Measurements from ENCODE around the gene BAG1.

The BAG1 gene

DNA sequence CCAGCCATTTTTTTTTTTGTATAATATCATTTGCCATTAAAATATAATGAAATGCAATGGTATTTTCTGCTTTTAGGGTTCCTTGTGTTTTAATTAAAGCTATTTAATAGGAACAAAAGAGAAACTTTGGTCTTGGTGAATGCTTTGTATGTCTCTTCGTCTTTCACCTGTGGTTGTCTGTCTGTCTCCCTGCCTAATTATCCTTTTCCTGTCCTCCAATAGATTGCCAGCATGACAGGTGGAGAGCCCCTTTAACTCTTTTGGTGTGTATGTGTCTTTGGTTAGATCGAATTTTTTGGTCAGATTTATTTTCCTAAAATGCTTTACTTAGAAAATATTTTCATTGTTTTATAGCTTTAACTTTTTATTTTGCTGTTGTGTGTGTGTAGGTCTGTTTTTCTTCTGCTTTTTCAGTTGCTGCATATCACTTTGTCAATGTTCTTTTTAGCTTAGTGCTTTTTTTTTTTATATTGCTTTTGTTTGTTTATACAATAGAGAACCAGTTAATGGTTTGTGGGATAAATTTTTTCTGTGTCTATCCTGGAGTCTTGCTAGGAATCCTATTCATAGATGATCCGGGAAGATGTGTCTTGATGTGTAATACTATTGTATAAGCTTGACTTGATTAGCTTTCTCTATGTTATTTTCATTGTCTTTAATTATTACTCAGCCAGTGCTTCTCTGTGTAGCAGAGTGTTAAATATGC is 8.9 kb upstream of the BAG1 start:
- DNase-seq: no peak

DNA sequence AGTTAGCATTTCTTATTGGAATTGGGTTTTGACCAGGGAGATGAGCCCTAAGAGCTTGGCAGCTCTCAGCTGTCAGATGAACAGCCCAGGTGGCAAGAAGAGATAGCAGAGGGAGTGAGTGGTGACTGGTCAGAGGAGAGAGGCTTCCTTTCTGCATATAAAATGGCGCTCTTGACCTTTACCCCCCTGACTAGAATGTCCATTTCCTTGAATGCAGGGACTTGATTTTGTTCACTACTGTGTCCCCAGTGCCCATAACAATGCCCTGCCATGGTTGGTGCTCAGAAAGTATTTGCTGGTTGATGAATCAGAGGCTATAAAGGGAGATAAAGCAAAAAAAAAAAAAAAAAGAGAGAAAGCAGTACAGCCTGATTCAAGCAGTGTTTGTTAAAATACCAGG is 7.6 kb upstream of the BAG1 start:
- DNase-seq: no peak

DNA sequence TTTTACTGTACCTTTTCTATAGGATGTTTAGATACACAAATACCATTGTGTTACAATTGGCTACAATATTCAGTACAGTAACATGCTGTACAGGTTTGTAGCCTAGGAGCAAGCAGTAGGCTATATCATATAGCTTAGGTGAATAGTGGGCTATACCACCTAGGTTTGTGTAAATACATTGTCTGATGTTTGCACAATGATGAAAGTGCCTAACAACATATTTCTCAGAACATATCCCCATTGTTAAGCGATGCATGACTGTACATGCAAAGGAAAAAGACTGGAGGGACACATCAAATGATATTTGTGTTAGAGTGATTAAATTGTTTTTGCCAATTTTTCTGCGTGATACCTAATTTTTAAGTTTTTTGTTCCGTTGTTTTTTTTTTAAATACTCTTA is 5.6 kb upstream of the BAG1 start:
- no peak for DNase-seq

DNA sequence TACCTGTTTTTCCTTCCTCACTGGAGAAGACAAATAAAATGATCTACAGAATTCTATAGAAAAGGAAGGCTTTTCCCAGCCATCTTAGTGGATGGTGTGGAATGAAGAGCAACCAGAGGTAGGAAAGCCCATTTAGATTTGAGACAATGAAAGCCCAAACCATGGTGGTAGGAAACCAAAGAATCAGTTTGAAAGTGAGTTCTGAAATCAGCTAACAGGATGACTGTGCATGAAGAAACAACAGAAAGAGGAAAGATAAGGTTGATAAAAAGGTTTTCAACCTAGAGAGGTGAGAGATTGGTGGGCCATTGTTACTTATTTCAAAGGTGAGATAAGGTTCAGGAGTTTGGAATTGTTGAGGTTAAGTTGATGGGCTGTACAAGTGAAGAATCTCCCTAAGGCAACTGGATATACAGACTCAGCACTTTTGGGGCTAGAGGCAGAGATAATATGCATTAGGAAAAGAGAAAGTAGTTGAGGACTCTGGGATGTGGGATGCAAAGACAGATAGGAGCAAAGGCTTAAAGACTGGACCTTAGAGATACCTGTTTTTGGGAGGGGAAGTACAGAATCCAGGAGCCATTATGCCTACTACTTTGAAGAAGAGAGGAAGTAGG is 2.8 kb upstream of the BAG1 start:
- DNase-seq: no peak

DNA sequence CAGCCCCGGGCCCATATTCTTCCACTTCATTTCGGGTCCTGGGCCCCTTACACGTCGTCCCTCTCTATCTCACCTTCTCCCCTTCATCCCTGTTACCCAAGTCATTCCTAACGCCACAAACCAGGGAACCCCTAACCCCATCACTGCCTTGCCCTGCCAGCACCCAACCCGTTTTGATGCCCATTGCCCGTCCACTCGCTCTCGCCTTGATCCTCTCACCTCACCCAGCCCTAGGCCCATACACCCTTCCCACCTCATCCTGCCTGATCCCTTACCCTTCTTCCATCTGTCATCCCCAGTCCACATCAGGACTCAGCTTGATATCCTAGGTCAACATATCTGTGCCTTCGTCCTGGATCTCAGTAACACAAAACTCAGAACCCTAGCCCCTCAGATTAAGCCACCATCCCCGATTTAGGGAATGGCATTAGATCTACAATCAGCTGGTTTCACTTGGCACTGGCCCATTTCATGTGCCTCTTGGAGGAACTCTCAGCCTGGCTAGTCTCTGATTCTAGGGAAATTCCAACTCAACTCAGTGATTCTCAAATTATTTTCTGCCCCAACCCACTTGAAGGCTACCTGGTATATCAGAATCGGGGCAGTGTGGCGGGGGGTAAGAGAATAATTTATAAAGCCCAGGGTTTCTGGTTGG is 830 bp upstream of the BAG1 start:
- DNase-seq: no peak

DNA sequence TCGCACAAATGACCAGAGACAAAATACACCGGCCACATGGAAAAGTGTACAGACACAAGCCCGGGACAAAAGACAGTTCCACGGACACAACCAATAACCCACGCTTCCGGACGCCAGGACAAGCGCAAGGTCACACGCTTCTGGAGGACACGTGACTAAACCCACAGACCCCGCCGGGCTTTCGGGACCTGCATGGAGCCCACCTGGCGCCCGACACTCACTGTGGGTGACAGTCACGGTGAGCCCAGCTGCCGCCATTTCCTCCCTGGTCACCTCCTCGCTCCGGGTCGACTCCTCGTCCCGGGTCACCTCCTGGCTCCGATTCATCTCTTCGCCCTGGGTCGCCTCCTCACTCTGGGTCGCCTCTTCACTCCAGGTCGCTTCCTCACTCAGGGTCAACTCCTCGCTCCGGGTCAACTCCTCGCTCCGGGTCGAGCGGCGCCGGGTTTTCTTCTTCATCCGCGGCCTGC is 470 bp downstream of the BAG1 start:
- DNase-seq: peak; percentile 3

DNA sequence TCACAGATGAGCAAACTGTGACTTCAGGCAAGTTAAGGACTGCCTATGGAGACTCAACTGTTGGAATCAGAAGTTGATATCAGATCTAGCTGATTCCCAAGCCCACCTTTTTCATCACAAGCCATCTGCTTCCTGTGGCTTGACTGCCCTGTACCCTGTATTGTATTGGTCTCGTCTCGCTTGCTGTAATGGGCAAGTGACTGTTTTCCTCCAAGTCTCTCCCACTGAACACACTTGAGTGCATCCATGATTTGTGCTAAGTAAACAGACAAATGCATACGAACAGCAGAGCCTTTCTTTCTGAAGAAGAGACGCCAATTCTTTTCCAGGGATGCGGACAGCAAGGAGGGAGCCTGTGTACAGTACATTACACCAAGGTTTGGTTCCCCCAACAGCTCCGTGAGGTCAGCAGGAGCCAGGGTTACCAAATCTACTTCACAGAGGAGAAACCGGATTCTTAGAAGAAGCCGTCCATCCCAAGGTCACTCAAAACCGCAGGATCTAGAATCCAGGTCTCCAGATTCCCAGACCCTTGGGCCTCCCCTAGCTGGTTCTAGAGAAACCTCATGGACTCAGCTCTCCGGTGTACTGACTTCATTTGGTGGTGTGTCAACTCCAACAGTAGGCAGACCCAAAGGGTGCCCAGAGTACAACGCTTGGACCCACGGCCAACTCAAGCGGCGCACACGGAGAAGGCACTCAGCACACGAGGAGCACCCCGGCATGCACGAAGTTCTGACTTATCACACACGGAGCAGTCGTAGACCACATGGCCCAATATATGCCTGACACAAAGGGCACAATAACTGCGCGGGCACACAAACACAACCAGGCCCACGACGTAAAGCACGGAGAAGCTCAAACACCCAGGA is 1.1 kb downstream of the BAG1 start:
- peak; percentile 2 for DNase-seq

DNA sequence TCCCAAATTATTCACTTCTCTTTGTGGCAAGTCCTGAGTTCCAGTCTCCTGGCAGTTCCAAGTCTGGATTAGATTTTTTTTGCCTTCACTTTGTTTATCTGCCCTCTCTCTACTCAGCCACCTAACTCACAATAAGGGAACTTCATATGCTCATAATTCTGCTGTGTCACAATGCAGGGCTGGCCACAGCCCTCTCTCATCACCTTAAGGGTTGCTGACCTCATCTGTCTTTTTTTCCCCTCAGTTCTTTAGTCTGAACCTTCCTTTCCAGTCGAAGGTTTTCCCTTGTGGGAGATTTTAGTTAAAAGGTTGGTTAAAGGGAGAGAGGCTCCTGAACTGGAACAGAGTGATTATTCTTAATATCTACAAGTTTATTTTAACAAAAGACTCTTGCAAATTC is 4.1 kb downstream of the BAG1 start:
- no peak for DNase-seq

DNA sequence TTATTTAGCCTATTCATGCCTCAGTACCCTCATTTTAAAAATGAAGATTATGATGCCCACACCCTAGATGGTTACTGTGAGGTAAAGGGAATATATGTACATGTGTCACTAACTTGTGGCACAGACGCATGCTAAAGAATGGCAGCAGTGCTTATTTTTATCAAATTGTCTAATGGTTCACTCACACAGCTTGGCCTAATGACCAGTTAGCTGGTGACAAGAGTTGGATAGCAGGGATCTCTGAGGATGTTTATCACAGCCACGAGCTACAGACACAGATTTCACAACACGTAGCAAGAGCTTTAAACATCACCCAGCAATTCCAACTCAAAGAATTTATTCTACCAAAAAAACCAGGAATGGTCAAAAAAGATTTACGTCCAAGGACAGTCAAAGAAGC is 7.2 kb downstream of the BAG1 start:
- DNase-seq: no peak

DNA sequence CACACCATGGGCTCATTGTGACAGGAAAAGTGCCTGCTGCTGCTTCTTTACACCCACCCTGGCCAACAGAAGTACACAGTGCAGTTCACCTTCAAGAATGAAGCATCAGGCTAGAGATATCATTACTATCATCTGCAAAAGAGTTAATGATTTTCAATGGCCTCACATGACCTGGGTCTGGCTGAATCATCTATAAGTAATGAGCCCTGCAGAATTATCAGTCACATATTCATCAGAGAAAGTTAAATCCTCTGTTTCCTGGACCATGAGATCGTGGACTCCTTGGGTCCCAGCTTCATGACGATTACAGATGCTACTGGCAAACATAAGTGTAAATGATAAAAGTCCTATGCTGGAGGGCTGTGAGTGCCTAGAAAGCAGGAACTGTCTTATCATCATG is 8.3 kb downstream of the BAG1 start:
- DNase-seq: no peak

DNA sequence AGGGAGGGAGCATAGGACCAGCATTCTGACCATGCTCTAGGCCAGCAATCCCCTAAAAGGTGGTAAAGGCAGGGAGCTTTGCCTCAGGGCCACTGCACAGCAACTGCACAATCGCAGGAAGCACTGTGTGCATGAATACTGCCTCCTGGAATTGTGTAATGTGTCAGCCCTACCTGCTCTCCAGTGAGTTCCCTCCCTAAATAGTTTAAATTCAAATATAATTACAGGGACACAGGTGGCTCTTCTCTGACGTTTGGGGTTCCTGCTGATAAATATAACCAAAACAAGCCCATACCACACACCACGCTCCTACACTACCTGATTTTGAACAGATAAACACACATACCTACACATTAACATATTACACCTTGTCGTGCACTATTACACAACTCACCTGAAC is 9.0 kb downstream of the BAG1 start:
- no peak for DNase-seq

DNA sequence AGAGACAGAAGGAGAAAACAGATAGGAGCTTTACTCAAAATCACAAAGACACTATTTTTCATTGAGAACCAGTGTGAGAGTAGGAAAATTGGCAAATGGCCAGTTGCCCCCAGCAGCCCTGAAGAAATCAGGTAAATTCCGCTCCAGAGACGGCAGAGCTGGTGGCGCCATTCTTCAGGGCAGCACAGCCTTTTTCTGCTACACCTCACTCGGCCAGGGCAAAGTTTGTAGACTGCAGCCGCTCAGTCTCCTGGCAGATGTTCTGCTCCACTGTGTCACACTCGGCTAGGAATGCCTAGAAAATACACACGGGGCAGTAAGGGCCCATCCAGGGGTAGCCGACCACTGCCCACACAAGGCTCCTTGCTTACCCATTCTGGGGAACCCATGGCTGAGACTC is 9.5 kb downstream of the BAG1 start:
- no peak for DNase-seq

DNA sequence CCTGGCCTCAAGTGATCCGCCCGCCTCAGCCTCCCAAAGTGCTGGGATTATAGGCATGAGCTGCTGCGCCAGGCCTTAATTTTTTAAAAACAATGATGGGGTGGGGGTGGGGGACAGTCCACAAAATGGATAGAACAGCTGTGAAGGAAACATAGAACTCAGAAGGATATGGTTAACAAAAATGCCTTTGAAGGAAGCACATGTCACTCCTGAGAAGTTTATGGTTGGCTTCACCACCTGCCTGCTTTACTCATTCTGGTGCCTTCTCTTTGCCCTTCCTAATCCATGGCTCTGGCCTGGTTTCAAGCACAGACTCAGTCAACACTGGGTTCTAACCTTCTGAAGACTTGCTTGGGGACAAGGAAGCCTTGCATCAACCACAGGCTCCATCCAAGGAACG is 10.3 kb downstream of the BAG1 start:
- DNase-seq: no peak

DNA sequence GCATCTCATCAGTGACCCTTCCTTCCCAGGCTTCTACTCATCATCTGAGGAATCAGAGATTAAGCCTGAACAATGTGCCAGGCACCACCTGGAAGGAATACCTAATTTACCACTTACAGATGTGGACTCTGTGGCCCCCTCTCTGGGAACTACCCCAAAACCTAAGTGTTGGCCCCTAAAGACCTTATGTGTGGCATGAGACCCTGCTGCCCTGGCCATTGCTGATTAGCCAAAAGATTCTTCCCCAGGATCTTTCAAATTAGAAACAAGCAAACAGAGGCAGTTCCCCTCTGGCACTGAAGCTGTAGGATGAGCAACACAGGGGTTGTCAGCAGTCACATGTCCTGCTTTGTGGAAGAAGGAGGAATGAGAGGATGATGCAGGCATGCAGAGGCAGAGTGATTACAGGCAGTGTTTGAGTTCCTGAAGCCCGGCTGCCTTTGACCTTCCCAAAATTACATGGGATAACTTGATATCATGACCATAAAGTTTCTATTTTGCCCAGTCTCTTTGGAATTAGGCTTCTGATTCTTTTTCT is 14.0 kb downstream of the BAG1 start:
- no peak for DNase-seq

DNA sequence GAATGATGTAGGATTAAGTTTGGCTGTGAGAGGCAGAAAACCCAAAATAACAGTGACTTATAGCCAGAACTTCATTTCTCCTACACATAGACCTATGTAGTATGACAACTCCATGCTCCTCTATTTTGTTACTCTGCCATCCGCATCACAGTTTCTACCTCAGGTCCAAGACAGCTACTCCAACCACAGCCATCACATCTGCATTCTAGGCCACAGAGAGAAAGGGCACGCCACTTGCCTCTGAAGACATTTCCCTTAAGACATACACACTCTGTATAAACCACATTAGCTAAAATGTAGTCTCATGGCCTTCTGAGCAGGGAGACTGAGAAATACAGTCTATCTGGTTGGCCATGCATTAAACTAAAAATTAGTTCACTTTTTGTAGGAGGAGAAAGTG is 14.5 kb downstream of the BAG1 start:
- no peak for DNase-seq

DNA sequence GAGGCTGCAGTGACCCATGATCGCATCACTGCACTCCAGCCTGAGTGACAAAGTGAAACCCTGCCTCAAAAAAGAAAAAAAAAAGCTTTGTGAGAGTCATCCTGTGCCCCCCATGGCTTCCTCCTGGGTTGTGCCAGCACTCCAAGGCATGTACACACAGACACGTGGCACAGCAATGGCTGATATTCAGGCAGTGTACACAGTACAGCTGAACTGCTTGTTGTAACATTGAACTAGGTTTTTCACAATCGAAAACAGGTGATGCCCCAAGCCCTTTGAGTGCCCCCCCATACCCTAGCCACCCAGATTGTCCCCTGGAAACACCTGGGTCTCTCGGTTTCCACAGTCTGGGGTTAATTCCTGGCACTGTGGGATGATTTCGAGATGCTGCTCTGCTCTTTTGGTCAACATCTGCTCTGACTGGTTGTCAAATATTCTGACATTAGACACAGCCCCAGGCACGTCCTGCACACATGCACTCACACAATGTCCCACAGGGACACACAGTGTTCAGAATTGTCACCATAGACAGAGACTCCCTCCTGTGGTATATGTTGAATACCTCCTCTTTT is 15.3 kb downstream of the BAG1 start:
- no peak for DNase-seq

DNA sequence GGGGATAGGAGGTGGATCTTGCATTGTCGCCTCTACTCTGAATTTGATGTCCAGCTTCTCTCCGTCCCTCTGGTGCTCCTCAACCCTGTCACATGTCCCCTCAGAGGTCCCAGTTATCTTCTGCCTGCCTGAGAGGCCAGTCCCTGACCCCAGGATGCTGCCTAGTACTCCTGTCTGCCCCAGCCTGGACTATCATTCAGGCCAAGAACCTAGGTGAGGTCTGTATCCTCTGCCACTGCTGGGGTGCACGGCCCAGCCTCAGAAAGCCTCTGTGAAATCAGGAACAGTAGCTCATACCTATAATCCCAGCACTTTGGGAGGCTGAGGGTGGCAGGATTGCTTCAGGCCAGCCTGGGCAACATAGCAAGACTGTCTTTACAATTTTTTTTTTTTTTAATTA is 15.9 kb downstream of the BAG1 start:
- DNase-seq: no peak

DNA sequence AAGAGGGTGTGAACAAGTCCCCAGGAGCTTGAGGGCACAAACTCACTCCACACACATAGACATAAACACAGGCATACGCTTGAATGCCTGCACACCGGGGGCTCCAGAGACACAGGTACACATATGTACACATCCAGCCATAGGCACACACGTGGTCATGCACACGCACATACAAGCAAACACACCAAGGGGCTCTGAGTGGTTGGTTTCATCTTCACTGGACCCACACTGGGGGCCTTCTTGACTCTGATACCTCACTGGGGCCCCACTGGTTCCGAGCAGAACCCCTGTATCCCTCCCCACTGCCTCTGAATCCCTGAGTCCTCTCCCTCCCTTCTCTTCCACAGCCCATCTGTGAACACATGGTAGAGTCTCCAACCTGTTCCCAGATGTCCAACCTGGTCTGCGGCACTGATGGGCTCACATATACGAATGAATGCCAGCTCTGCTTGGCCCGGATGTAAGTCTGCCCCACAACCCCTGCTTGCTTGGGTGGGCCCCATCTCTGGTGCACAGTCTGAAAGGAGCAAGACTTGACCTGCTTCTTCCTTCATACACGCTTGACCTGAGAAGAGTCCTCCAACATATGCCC is 18.1 kb downstream of the BAG1 start:
- no peak for DNase-seq

DNA sequence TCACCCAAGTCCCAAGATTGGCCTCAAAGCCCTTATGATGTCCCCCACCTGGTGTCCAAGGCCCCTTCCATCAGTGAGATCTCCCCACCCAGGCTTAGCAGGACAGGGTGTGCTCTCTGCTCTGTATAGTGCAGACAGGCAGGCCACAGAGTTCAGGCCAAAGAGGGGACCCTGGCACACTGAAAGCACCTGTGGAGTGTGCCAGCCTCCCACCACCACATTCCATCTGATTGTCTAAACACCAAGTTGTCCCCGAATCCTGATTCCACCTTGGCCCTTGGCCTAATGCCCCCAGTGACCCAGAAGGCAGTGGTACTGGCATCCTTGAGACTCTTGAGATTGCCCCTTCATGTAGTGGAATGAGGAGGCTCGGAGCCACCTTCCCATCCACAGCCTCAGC is 19.2 kb downstream of the BAG1 start:
- DNase-seq: no peak

DNA sequence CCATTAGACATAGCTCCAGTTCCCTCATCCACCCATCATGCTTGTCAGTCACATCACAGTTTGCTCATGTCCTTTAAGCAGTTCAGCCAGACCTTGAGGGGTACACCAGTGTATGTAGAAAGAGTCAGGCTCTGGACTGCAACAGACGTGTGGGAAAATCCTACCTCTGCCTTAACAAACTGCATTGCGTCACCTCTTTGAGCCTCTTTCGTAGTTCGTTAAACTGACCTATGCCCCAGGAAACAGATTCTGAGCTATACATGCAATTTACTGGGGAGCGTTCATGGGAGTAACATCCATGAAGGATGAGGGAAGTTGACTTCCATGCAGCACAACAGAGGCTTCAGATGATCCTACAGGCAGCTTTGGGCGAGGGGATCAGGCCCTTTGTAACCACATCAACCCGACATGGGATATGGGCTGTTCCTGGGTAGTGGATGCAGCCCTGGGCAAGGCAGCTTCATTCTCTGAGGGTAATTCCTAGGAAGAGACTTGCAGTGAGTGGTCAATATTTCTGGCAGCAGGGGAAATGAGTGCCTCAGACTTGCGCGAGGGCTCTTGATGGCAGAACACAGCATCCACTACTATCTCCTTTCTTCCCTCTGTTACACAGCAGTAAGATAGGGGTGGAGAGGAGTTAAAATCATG is 20.2 kb downstream of the BAG1 start:
- no peak for DNase-seq

DNA sequence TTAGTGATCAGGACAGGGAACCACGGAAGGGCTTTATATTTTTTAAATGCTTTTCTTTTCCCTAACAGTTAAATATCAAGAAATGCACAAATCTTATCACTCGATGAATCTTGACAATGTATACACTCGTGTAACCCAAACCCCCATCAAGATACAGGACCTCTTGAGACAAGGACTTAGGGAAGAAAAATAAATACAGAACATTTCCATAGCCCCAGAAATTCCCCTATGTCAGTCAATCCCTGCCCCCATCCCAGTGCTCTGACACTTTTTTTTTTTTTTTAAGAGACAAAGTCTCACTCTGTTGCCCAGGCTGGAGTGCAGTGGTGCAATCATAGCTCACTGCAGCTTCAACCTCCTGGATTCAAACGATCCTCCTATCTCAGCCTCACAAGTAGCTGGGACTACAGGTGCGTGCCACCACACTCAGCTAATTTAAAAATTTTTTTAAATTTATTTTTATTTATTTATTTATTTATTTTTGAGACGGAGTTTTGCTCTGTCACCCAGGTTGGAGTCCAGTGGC is 21.8 kb downstream of the BAG1 start:
- no peak for DNase-seq

DNA sequence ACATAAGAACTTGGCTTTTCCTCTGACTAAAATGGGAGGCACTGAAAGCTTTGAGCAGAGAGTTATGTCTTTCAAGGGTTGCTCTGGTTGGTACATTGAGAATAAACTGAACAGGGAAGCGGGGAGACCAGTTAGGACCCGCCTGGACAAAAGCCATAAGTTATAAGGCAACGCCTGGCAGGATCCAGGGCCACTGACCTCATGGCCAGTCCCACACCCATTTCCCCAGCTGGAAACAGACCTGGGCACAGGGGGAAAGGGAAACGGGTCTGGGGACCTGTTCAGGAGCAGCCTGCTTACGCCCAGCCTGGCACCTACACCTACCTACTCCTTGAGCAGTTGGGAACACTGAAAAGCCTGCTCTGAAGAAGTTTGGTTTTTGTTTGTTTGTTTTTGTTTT is 23.2 kb downstream of the BAG1 start:
- DNase-seq: no peak

Measured in NCI-H2171 treated with DMSO at 0.1 percent for 48 hours (cell line).